MCF 10A (cell line): ENCODE results near the gene GDF15. TPM values are rescaled to one million over a fixed set of nuclear protein-coding genes. Genes with fewer than 3 reads are reported as not detected.
A peak's percentile ranks its signal among the peaks of the same experiment; 100 is the strongest.
"Not testable (repeated sequence)": the region's sequence is repeated elsewhere in the genome, so short reads cannot be mapped to it uniquely, and the experiment has no call there.

Experiments
- BruUV-seq: library from RNA; stranded (reverse); fragments of 400-500 nt; replicated peaks from 2 replicates; lab custom pipeline; 2021; lab: Mats Ljungman, UMichigan
- CTCF ChIA-PET: fragments of 300-600 bp; sonication (Branson Sonifier 250); formaldehyde crosslinking; extraction: SDS; loops from one replicate; lab custom pipeline; 2021; ENCODE audit warnings: antibody characterized with exemption, inconsistent platforms; lab: Yijun Ruan, JAX
- POLR2A ChIA-PET: fragments of 300-600, 350-650 bp; sonication (Branson Sonifier 250); formaldehyde crosslinking; extraction: SDS; loops from one replicate; lab custom pipeline; 2020; ENCODE audit warnings: antibody characterized with exemption, inconsistent platforms; lab: Yijun Ruan, JAX
- DNase-seq: peaks from one replicate; pipeline ENCODE4 v3.0.0-alpha.2; 2018; ENCODE audit not compliant: unreplicated experiment
- H3K27ac Mint-ChIP-seq: one replicate; pipeline ENCODE4 v1.8.0; 2022; ENCODE audit warnings: mild to moderate bottlenecking, low read depth, mixed read lengths; ENCODE audit not compliant: unreplicated experiment
- H3K27me3 Mint-ChIP-seq: one replicate; pipeline ENCODE4 v1.8.0; 2022; ENCODE audit warnings: mixed read lengths; ENCODE audit not compliant: insufficient read depth, unreplicated experiment
- H3K36me3 Mint-ChIP-seq: one replicate; pipeline ENCODE4 v1.8.0; 2022; ENCODE audit warnings: mild to moderate bottlenecking, moderate library complexity, mixed read lengths; ENCODE audit not compliant: insufficient read depth, unreplicated experiment
- H3K4me1 Mint-ChIP-seq: one replicate; pipeline ENCODE4 v1.8.0; 2022; ENCODE audit warnings: mixed read lengths; ENCODE audit not compliant: insufficient read depth, unreplicated experiment
- H3K4me3 Mint-ChIP-seq: one replicate; pipeline ENCODE4 v1.8.0; 2022; ENCODE audit warnings: mild to moderate bottlenecking, moderate library complexity, mixed read lengths; ENCODE audit not compliant: unreplicated experiment
- H3K9me3 Mint-ChIP-seq: one replicate; pipeline ENCODE4 v1.8.0; 2022; ENCODE audit warnings: mixed read lengths; ENCODE audit not compliant: unreplicated experiment
- intact Hi-C: fragments of 100-400 bp; cut with micrococcal nuclease; formaldehyde crosslinking; loops from 2 replicates; pipeline ENCODE4 v1.14.1; 2022
- total RNA-seq: library from RNA; stranded (reverse); gene quantifications from 2 replicates; pipeline ENCODE4 v1.2.3, GENCODE V29; 2022
- TF ChIP-seq, protein P1 (sequence below): fragments of 200-600 bp; IDR thresholded peaks from one replicate; pipeline ENCODE4 v1.8.0; 2022; ENCODE audit warnings: antibody characterized with exemption, mild to moderate bottlenecking; ENCODE audit not compliant: unreplicated experiment

The GDF15 gene
- total RNA-seq, 1 experiment from 2014 or later = 193 TPM

DNA sequence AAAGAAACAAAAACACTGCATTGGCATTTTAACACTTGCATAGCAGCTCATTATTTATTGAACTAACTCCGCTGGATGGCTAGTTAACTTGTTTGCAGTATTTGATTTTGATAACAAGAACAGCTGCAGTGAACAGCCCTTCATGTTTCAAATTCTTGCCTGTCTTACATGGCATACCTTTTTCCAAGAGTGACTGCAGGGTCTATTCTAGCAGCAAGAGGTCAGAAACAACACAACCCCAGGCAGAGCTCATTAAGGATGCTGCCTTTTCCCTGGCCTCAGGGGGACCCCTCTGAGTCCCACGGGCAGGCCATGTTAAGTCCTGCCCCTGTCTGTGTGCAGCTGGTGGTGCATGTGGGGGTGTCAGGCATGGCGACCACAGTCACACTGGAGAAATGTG is 28.9 kb upstream of the GDF15 start:
- Mint-ChIP-seq H3K4me1 (peaks cover 6% of the 10 kb centered on the region), H3K36me3 (peaks cover 14% of the 10 kb centered on the region), H3K27me3 (no peaks in the 10 kb centered on the region), H3K27ac (no peak overlapping the region), H3K9me3 (no peaks in the 10 kb centered on the region), H3K4me3 (no peak overlapping the region)
- ChIA-PET POLR2A (interaction anchor here (1.2 kb wide), 1 partner anchor 29 kb away, joined by 7 read pairs; the partner anchor contains the start of gene GDF15), CTCF (interaction anchor here (0.6 to 1.5 kb wide), 6 partner anchors 9 to 77 kb away, joined by 3 to 4 read pairs (median 4); no protein-coding TSS in a partner anchor)
- intact Hi-C loops = no loop called here
- DNase-seq = no peak
- TF ChIP-seq, protein P1, sequence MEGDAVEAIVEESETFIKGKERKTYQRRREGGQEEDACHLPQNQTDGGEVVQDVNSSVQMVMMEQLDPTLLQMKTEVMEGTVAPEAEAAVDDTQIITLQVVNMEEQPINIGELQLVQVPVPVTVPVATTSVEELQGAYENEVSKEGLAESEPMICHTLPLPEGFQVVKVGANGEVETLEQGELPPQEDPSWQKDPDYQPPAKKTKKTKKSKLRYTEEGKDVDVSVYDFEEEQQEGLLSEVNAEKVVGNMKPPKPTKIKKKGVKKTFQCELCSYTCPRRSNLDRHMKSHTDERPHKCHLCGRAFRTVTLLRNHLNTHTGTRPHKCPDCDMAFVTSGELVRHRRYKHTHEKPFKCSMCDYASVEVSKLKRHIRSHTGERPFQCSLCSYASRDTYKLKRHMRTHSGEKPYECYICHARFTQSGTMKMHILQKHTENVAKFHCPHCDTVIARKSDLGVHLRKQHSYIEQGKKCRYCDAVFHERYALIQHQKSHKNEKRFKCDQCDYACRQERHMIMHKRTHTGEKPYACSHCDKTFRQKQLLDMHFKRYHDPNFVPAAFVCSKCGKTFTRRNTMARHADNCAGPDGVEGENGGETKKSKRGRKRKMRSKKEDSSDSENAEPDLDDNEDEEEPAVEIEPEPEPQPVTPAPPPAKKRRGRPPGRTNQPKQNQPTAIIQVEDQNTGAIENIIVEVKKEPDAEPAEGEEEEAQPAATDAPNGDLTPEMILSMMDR = no peak
- no TSS peak for BruUV-seq

DNA sequence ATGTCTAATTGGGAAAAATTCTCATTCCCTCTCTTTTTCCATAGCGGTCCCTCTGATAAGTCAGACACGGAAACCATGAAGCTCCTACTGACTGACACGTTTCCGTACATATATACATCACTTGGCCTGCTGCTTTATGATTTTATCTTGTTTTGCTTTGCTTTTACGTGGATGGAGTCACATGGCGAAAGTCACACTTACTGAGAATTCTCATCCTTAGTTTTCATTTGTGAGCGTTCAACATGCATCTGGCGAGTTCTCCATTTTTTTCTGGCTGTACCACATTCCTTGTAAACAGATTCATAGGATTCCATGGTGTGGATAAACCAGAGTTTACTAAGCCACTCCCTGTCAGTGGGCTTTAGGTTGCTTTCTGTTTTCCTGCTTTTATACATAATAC is 24.3 kb upstream of the GDF15 start:
- peaks cover 19% of the 10 kb centered on the region for H3K4me1 Mint-ChIP-seq
- no peaks in the 10 kb centered on the region for H3K9me3 Mint-ChIP-seq
- ChIA-PET CTCF (interaction anchor here (0.7 to 4.0 kb wide), 4 partner anchors 12 to 284 kb away, joined by 3 to 22 read pairs (median 15); partner anchors contain the start of gene GDF15), POLR2A (interaction anchor here (1.3 kb wide), 1 partner anchor 24 kb away, joined by 3 read pairs; the partner anchor contains the start of gene GDF15)
- intact Hi-C loops = no loop called here
- H3K27ac Mint-ChIP-seq = no peak overlapping the region
- no peak for DNase-seq
- no TSS peak for BruUV-seq
- H3K4me3 Mint-ChIP-seq = no peak overlapping the region
- no peaks in the 10 kb centered on the region for H3K27me3 Mint-ChIP-seq
- peaks cover 12% of the 10 kb centered on the region for H3K36me3 Mint-ChIP-seq
- TF ChIP-seq, protein P1 = no peak

DNA sequence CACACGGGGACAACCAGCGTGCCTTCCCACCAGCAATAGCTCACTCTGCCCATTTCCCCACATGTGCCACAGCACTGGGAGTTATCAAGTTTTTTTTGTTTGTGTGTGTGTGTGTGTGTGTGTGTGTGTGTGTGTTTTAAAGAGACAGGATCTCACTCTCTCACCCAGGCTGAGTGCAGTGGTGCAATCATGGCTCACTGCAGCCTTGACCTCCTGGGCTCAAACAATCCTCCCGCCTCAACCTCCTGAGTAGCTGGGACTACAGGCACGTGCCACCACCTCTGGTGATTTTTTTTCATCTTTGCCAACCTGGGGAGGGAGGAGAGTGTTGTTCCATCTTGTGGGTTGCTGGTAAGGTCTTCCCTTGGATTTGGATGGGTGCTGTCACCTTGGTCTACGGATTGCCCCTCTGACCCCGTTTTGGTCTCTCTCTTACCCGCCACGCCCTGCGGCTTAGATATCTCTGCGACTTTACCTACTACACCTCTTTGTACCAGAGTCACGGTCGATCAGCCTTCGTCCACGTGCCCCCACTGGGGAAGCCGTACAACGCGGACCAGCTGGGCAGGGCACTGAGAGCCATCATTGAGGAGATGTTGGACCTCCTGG is 22.9 kb upstream of the GDF15 start:
- no peak overlapping the region for H3K27ac Mint-ChIP-seq
- H3K27me3 Mint-ChIP-seq = no peaks in the 10 kb centered on the region
- H3K4me1 Mint-ChIP-seq = peaks cover 19% of the 10 kb centered on the region
- BruUV-seq = no TSS peak
- DNase-seq = no peak
- H3K4me3 Mint-ChIP-seq = no peak overlapping the region
- H3K36me3 Mint-ChIP-seq = peaks cover 6% of the 10 kb centered on the region
- TF ChIP-seq, protein P1 = no peak
- ChIA-PET CTCF (interaction anchor here (0.6 to 3.8 kb wide), 5 partner anchors 14 to 56 kb away, joined by 3 to 22 read pairs (median 4); partner anchors contain the start of gene SSBP4), POLR2A (interaction anchor here (1.3 to 4.2 kb wide), 3 partner anchors 23 to 56 kb away, joined by 3 to 44 read pairs (median 9); partner anchors contain the start of genes GDF15 and SSBP4)
- H3K9me3 Mint-ChIP-seq = no peaks in the 10 kb centered on the region
- intact Hi-C loops = no loop called here

DNA sequence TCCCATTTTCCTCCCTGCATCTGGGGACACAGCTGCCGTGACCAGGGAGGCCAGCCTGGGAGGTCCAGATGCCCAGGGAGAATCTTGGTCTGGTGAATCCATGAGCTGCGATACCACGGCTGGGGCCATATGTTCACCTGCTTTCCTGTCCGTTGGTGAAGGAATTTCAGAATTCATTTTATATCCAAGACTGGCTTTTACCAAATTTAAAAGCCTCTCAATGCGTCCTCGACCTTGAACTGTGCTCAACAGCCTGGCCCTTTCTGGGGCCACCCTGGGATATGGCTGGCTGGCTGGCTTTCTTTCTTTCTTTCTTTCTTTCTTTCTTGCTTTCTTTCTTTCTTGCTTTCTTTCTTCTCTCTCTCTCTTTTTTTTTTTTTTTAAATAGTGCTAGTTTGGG is 22.2 kb upstream of the GDF15 start:
- no peaks in the 10 kb centered on the region for H3K9me3 Mint-ChIP-seq
- ChIA-PET CTCF (interaction anchor here (1.3 to 3.8 kb wide), 5 partner anchors 14 to 55 kb away, joined by 3 to 22 read pairs (median 6); partner anchors contain the start of gene SSBP4), POLR2A (interaction anchor here (0.6 to 4.2 kb wide), 5 partner anchors 13 to 343 kb away, joined by 3 to 44 read pairs (median 4); partner anchors contain the start of genes GDF15 and SSBP4)
- intact Hi-C loops = no loop called here
- no peak for DNase-seq
- no peaks in the 10 kb centered on the region for H3K36me3 Mint-ChIP-seq
- no peaks in the 10 kb centered on the region for H3K27me3 Mint-ChIP-seq
- H3K27ac Mint-ChIP-seq = peak overlapping the region; percentile 97
- H3K4me1 Mint-ChIP-seq = peaks cover 19% of the 10 kb centered on the region
- no TSS peak for BruUV-seq
- no peak overlapping the region for H3K4me3 Mint-ChIP-seq
- TF ChIP-seq, protein P1 = no peak

DNA sequence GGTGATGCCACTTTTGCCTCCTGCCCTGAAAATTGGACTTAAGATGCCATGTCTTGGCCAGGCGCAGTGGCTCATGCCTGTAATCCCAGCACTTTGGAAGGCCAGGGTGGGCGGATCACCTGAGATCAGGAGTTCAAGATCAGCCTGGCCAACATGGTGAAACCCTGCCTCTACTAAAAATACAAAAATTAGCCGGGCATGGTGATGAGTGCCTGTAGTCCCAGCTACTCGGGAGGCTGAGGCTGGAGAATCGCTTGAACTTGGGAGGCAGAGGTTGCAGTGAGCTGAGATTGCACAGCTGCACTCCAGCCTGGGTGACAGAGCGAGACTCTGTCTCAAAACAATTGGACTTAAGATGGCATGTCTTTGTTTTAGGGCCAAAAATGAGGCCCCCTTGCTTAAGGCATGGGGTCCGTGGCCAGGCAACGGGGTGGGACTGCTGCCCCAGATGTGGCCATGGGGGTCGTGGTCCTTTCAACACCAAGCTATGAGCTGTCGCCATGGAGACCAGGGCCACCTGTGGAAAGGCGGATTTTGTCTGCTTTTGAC is 21.6 kb upstream of the GDF15 start:
- intact Hi-C loops, H3K36me3 Mint-ChIP-seq, H3K9me3 Mint-ChIP-seq, H3K27me3 Mint-ChIP-seq, DNase-seq: not testable (repeated sequence)
- POLR2A ChIA-PET = interaction anchor here (0.6 to 4.2 kb wide), 11 partner anchors 10 to 343 kb away, joined by 3 to 44 read pairs (median 3); partner anchors contain the start of genes GDF15, JUND and SSBP4
- peak overlapping the region; percentile 25 for H3K4me3 Mint-ChIP-seq
- BruUV-seq = TSS peak; percentile 98
- H3K4me1 Mint-ChIP-seq = peaks cover 19% of the 10 kb centered on the region
- CTCF ChIA-PET = interaction anchor here (0.6 to 3.8 kb wide), 6 partner anchors 15 to 46 kb away, joined by 3 to 22 read pairs (median 6); no protein-coding TSS in a partner anchor
- peak overlapping the region; percentile 97 for H3K27ac Mint-ChIP-seq
